HepG2 (cell line): ENCODE results near the gene AMPH. TPM values are rescaled to one million over a fixed set of nuclear protein-coding genes. Genes with fewer than 3 reads are reported as not detected.
"Not testable (repeated sequence)": the region's sequence is repeated elsewhere in the genome, so short reads cannot be mapped to it uniquely, and the experiment has no call there.

Experiments used
- ATAC-seq: fragments of 200-7000 bp; cut with Tn5 transposase; 3 replicates; pipeline ENCODE4 v1.9.1; 2020; ENCODE audit warnings: mild to moderate bottlenecking, moderate library complexity
- BruUV-seq: library from RNA; stranded (reverse); fragments of 400-500 nt; replicated peaks from 2 replicates; lab custom pipeline; 2021; lab: Mats Ljungman, UMichigan
- CTCF ChIA-PET: fragments of 300-600 bp; formaldehyde crosslinking; extraction: SDS; loops from one replicate; lab custom pipeline; 2021; ENCODE audit warnings: low total read pairs, inconsistent platforms, low intra/inter-chr PET ratio; lab: Yijun Ruan, JAX
- POLR2A ChIA-PET: fragments of 350-600 bp; sonication (Branson Sonifier 250); formaldehyde crosslinking; loops from one replicate; lab custom pipeline; 2020; ENCODE audit warnings: antibody characterized with exemption, inconsistent platforms; lab: Yijun Ruan, JAX
- DNase-seq: peaks from one replicate; pipeline ENCODE4 v3.0.0-alpha.2; 2015; ENCODE audit warnings: low spot score
- FAIRE-seq: peaks from 3 replicates; lab custom pipeline; 2011; peaks lifted over from hg19 to GRCh38; lab: Jason Lieb, UNC
- H2AFZ ChIP-seq: one replicate; pipeline ENCODE4 v1.6.1; 2011; ENCODE audit warnings: low read length, inconsistent platforms
- H3K27ac ChIP-seq: fragments of 300-600 bp; 3 replicates; pipeline ENCODE4 v1.8.0; 2011; ENCODE audit warnings: mixed run types, mild to moderate bottlenecking, mixed read lengths, low read length, inconsistent platforms; ENCODE audit not compliant: insufficient read depth; ENCODE audit errors: extremely low read length
- H3K27me3 ChIP-seq, 2 experiments: fragments of 200-600 bp in 1 of 2; 2 replicates in 1 of 2; 3 replicates in 1 of 2; pipeline versions ENCODE4 v1.6.0 to v1.8.0; 2011; ENCODE audit warnings: low read length in 2 of 2, mild to moderate bottlenecking in 2 of 2, moderate library complexity in 2 of 2, inconsistent platforms in 1 of 2; ENCODE audit not compliant: insufficient read depth in 2 of 2, control insufficient read depth in 1 of 2
- H3K36me3 ChIP-seq, 2 experiments: fragments of 200-600 bp in 1 of 2; replicated peaks in 1 of 2; 2 replicates in 1 of 2; 3 replicates in 1 of 2; pipeline versions ENCODE4 v1.5.1 to v1.8.0; 2011; ENCODE audit warnings: low read length in 2 of 2, inconsistent platforms in 1 of 2; ENCODE audit not compliant: insufficient read depth in 2 of 2, control insufficient read depth in 1 of 2
- H3K4me1 ChIP-seq: 2 replicates; pipeline ENCODE4 v1.5.1; 2012; ENCODE audit warnings: low read length, inconsistent platforms; ENCODE audit not compliant: insufficient read depth
- H3K4me2 ChIP-seq: 2 replicates; pipeline ENCODE4 v1.6.0; 2011; ENCODE audit warnings: low read depth, low read length, inconsistent platforms
- H3K4me3 ChIP-seq, 3 experiments: fragments of 200-600 bp in 1 of 3; sonication (generic), shearing (Covaris generic) in 1 of 3; replicated peaks in 1 of 3; 2 replicates each; pipeline ENCODE4 v1.5.1; 2011 to 2016; ENCODE audit warnings: low read length in 3 of 3, inconsistent platforms in 2 of 3, low read depth in 2 of 3, mild to moderate bottlenecking in 2 of 3, control low read depth in 1 of 3, mixed read lengths in 1 of 3; ENCODE audit not compliant: insufficient read depth in 1 of 3
- H3K79me2 ChIP-seq: one replicate; pipeline ENCODE4 v1.6.1; 2011; ENCODE audit warnings: low read length, inconsistent platforms; ENCODE audit not compliant: insufficient read depth
- H3K9ac ChIP-seq: 2 replicates; pipeline ENCODE4 v1.6.0; 2011; ENCODE audit warnings: mild to moderate bottlenecking, low read depth, low read length, inconsistent platforms; ENCODE audit not compliant: insufficient read depth
- H3K9me3 ChIP-seq: 2 replicates; pipeline ENCODE4 v1.5.1; 2012; ENCODE audit warnings: mild to moderate bottlenecking, low read length
- H4K20me1 ChIP-seq: 2 replicates; pipeline ENCODE4 v1.6.0; 2011; ENCODE audit warnings: inconsistent platforms, mild to moderate bottlenecking, low read length, moderate library complexity; ENCODE audit not compliant: insufficient read depth
- CTCF ChIP-seq: sonication (generic); formaldehyde crosslinking; IDR thresholded peaks from 2 replicates; pipeline ENCODE4 v1.5.0; 2020; ENCODE audit warnings: mild to moderate bottlenecking, missing genetic modification reagents, moderate library complexity
- ZNF263 ChIP-seq: sonication (generic); formaldehyde crosslinking; IDR thresholded peaks from 2 replicates; pipeline ENCODE4 v1.4.0; 2020; ENCODE audit warnings: missing genetic modification reagents
- WGBS: methylation state at CpG from one replicate; pipeline ENCODE4 v1.1.6; 2017; ENCODE audit warnings: low lambda C conversion rate; 5-methylcytosine and 5-hydroxymethylcytosine counted together
- in situ Hi-C: cut with HindIII; loops from 2 replicates; pipeline ENCODE4 v1.10.0; 2017; ENCODE audit warnings: low pct_unique_long_range_greater_than_20kb; ENCODE audit not compliant: extremely low pct_ligation_motif_present
- intact Hi-C: fragments of 100-400 bp; cut with micrococcal nuclease; formaldehyde crosslinking; loops from one replicate; pipeline ENCODE4 v1.10.0; 2022; ENCODE audit not compliant: unreplicated experiment
- polyA plus RNA-seq, 8 experiments: library from polyadenylated mRNA; depleted of rRNA in 3 of 8; stranded (reverse) in 7 of 8; unstranded in 1 of 8; fragments of >200 nt; fragmentation: Illumina TruSeq in 4 of 8; extraction: Trizol in 4 of 8; gene quantifications; 2 replicates each; pipeline versions ENCODE4 v1.2.1 to v1.2.3, GENCODE V29; 2011 to 2016; ENCODE audit warnings: low read depth in 4 of 8, missing spikeins in 1 of 8, mixed read lengths in 1 of 8; ENCODE audit not compliant: insufficient read depth in 1 of 8
- total RNA-seq, 5 experiments: library from RNA; depleted of rRNA; stranded (reverse); fragments of >200 nt; fragmentation: Illumina TruSeq; extraction: Trizol; gene quantifications; 2 replicates each; pipeline ENCODE4 v1.2.3, GENCODE V29; 2016; ENCODE audit warnings: low read depth in 1 of 5

Gene AMPH
- total and polyA plus RNA-seq, 2 of the 13 experiments (the other 11 are each of a cell fraction or from before 2014, with no cell fraction given) = not detected

- CTCF ChIA-PET, intact Hi-C loops, POLR2A ChIA-PET, H3K36me3 ChIP-seq, H3K9me3 ChIP-seq, H3K27ac ChIP-seq, H2AFZ ChIP-seq, H3K79me2 ChIP-seq, H3K27me3 ChIP-seq, H3K4me1 ChIP-seq, H3K4me2 ChIP-seq, H4K20me1 ChIP-seq, H3K9ac ChIP-seq, H3K4me3 ChIP-seq, BruUV-seq, FAIRE-seq, DNase-seq: not testable (repeated sequence)
- WGBS = 42% methylated on average over 4 of the region's 6 CpGs
- peak; percentile 58 for TF ChIP-seq ZNF263 (CRISPR knock-in tag)
- TF ChIP-seq CTCF (CRISPR knock-in tag) = peak; percentile 46
- ATAC-seq = peak; percentile 78
- in situ Hi-C loops = loop anchor here (25.0 kb wide), 1 partner anchor 438 kb away; the partner anchor contains the start of genes EPDR1 and SFRP4
These were observed 281.1 kb downstream of the AMPH start for GRCh38 chr7:38349869-38350583.

GRCh38 chr7:38349126-38349795, 281.9 kb downstream of the AMPH start:
- H3K9ac ChIP-seq, H3K4me2 ChIP-seq, POLR2A ChIA-PET, H3K36me3 ChIP-seq, DNase-seq, FAIRE-seq, intact Hi-C loops, BruUV-seq, H3K9me3 ChIP-seq, H3K4me3 ChIP-seq, H3K27ac ChIP-seq, H3K27me3 ChIP-seq, H3K4me1 ChIP-seq, H4K20me1 ChIP-seq, CTCF ChIA-PET, ATAC-seq, H2AFZ ChIP-seq, H3K79me2 ChIP-seq: not testable (repeated sequence)
- in situ Hi-C loops = loop anchor here (25.0 kb wide), 1 partner anchor 437 kb away; the partner anchor contains the start of genes EPDR1 and SFRP4
- WGBS = 35% methylated on average over 9 of the region's 9 CpGs
